ENCODE data around the gene LTB.

GRCh38 chr6:31580438-31580740, 1.8 kb downstream of the LTB start:
- TF ChIP-seq CTCF (IDR thresholded peaks at IDR 0.05) (no peak), POLR2A (IDR thresholded peaks at IDR 0.05) (no peak)

Data from thyroid gland (tissue), 4 donors.